DOHH2 (cell line): ENCODE measurements around the gene HTR2C.

Experiments
- H3F3A ChIP-seq: fragments of 200-600 bp; sonication (generic), shearing (Covaris generic); 2 replicates; pipeline ENCODE4 v1.6.0; 2016; ENCODE audit warnings: antibody characterized with exemption, mild to moderate bottlenecking; ENCODE audit not compliant: control insufficient read depth, insufficient read depth
- H3K27ac ChIP-seq: fragments of 200-600 bp; sonication (generic); 2 replicates; pipeline ENCODE4 v1.5.1; 2014; ENCODE audit warnings: low read depth, mild to moderate bottlenecking, low read length, moderate library complexity
- H3K27me3 ChIP-seq: fragments of 200-600 bp; sonication (generic); 2 replicates; pipeline ENCODE4 v1.6.1; 2014; ENCODE audit warnings: mild to moderate bottlenecking, low read length, mixed read lengths; ENCODE audit not compliant: control insufficient read depth
- H3K36me3 ChIP-seq: fragments of 200-600 bp; sonication (generic); 2 replicates; pipeline ENCODE4 v1.6.1; 2014; ENCODE audit warnings: mild to moderate bottlenecking, low read length, moderate library complexity, mixed read lengths; ENCODE audit not compliant: control insufficient read depth
- H3K4me1 ChIP-seq: fragments of 200-600 bp; sonication (generic); 2 replicates; pipeline ENCODE4 v1.6.1; 2014; ENCODE audit warnings: mild to moderate bottlenecking, low read length, mixed read lengths; ENCODE audit not compliant: control insufficient read depth
- H3K4me2 ChIP-seq: fragments of 200-600 bp; sonication (generic); 2 replicates; pipeline ENCODE4 v1.6.0; 2014; ENCODE audit warnings: mild to moderate bottlenecking, low read length, moderate library complexity
- H3K4me3 ChIP-seq: fragments of 200-600 bp; sonication (generic); 2 replicates; pipeline ENCODE4 v1.5.1; 2014; ENCODE audit warnings: mild to moderate bottlenecking, low read length, mixed read lengths
- H3K79me2 ChIP-seq: fragments of 200-600 bp; sonication (generic); 2 replicates; pipeline ENCODE4 v1.6.1; 2014; ENCODE audit warnings: mild to moderate bottlenecking, low read length, mixed read lengths; ENCODE audit not compliant: control insufficient read depth
- H3K9me2 ChIP-seq: fragments of 200-600 bp; sonication (generic); replicated peaks from 2 replicates; pipeline ENCODE4 v1.6.1; 2014; ENCODE audit warnings: mild to moderate bottlenecking, low read length, mixed read lengths; ENCODE audit not compliant: control insufficient read depth
- H3K9me3 ChIP-seq: fragments of 200-600 bp; sonication (generic); 2 replicates; pipeline ENCODE4 v1.6.1; 2014; ENCODE audit warnings: antibody characterized with exemption, low read length, mixed read lengths; ENCODE audit not compliant: control insufficient read depth, insufficient read depth
- H4K20me1 ChIP-seq: fragments of 200-600 bp; sonication (generic); 2 replicates; pipeline ENCODE4 v1.6.0; 2014; ENCODE audit warnings: low read depth, mild to moderate bottlenecking, antibody characterized with exemption, low read length, moderate library complexity; ENCODE audit not compliant: control insufficient read depth, insufficient read depth
- EZH2phosphoT487 ChIP-seq: fragments of 200-600 bp; sonication (generic); IDR thresholded peaks from 2 replicates; pipeline ENCODE4 v1.6.1; 2017; ENCODE audit warnings: borderline replicate concordance, mild to moderate bottlenecking, antibody characterized with exemption, low read length, moderate library complexity, mixed read lengths
- TF ChIP-seq, protein P1 (sequence below): fragments of 200-600 bp; sonication (generic); IDR thresholded peaks from one replicate; pipeline ENCODE4 v1.5.1; 2014; ENCODE audit warnings: antibody characterized with exemption, mild to moderate bottlenecking, low read depth, low read length; ENCODE audit not compliant: poor library complexity, severe bottlenecking

HTR2C gene

DNA sequence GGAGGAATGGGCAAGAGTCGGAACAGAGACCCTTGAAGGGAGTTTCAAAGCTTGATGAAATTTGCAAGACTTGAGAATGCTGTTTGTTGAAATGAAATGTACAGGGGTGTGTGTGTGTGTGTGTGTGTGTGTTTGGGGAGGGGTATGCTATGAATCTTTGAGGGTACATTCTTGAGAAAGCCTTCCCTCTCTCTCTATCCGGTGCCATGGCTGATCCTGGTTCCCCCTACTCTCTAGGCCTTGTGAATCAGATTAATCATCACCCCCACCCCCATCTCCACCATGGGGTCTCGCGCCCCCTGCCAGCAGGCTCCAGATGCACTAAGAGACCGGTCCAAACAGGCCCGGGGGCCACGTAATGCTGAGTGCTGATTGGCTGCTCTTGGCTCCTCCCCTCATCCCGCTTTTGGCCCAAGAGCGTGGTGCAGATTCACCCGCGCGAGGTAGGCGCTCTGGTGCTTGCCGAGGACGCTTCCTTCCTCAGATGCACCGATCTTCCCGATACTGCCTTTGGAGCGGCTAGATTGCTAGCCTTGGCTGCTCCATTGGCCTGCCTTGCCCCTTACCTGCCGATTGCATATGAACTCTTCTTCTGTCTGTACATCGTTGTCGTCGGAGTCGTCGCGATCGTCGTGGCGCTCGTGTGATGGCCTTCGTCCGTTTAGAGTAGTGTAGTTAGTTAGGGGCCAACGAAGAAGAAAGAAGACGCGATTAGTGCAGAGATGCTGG is at the start of gene HTR2C:
TSS of gene HTR2C (plus strand) at position 441 of the 729 bp plus-strand sequence. CDS start 142,851 bp downstream, outside the sequence.
- no peak within 1 kb of the TSS for H3K27ac ChIP-seq
- H3K9me2 ChIP-seq: no peaks in the 10 kb centered on the region
- H3K4me2 ChIP-seq: no peak within 1 kb of the TSS
- no peaks in the 10 kb centered on the region for H3K36me3 ChIP-seq
- no peaks in the 10 kb centered on the region for H3K79me2 ChIP-seq
- no peaks in the 10 kb centered on the region for H4K20me1 ChIP-seq
- no peaks in the 10 kb centered on the region for H3K27me3 ChIP-seq
- TF ChIP-seq, protein P1, sequence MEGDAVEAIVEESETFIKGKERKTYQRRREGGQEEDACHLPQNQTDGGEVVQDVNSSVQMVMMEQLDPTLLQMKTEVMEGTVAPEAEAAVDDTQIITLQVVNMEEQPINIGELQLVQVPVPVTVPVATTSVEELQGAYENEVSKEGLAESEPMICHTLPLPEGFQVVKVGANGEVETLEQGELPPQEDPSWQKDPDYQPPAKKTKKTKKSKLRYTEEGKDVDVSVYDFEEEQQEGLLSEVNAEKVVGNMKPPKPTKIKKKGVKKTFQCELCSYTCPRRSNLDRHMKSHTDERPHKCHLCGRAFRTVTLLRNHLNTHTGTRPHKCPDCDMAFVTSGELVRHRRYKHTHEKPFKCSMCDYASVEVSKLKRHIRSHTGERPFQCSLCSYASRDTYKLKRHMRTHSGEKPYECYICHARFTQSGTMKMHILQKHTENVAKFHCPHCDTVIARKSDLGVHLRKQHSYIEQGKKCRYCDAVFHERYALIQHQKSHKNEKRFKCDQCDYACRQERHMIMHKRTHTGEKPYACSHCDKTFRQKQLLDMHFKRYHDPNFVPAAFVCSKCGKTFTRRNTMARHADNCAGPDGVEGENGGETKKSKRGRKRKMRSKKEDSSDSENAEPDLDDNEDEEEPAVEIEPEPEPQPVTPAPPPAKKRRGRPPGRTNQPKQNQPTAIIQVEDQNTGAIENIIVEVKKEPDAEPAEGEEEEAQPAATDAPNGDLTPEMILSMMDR: no peak
- no peak for TF ChIP-seq EZH2phosphoT487
- H3K9me3 ChIP-seq: no peaks in the 10 kb centered on the region
- H3F3A ChIP-seq: no peaks in the 10 kb centered on the region
- H3K4me3 ChIP-seq: no peak within 1 kb of the TSS
- H3K4me1 ChIP-seq: no peaks in the 10 kb centered on the region

- H3F3A ChIP-seq: no peaks in the 10 kb centered on the region
- TF ChIP-seq EZH2phosphoT487: no peak
- TF ChIP-seq, protein P1: no peak
- no peaks in the 10 kb centered on the region for H3K79me2 ChIP-seq
- no peak overlapping the region for H3K4me3 ChIP-seq
- H3K27me3 ChIP-seq: no peaks in the 10 kb centered on the region
- no peaks in the 10 kb centered on the region for H4K20me1 ChIP-seq
- no peaks in the 10 kb centered on the region for H3K4me1 ChIP-seq
- H3K9me3 ChIP-seq: no peaks in the 10 kb centered on the region
- no peak overlapping the region for H3K4me2 ChIP-seq
- no peaks in the 10 kb centered on the region for H3K9me2 ChIP-seq
- H3K36me3 ChIP-seq: no peaks in the 10 kb centered on the region
- H3K27ac ChIP-seq: no peak overlapping the region
Observed at GRCh38 chrX:114580336-114580735, 3.5 kb upstream of the HTR2C start.

DNA sequence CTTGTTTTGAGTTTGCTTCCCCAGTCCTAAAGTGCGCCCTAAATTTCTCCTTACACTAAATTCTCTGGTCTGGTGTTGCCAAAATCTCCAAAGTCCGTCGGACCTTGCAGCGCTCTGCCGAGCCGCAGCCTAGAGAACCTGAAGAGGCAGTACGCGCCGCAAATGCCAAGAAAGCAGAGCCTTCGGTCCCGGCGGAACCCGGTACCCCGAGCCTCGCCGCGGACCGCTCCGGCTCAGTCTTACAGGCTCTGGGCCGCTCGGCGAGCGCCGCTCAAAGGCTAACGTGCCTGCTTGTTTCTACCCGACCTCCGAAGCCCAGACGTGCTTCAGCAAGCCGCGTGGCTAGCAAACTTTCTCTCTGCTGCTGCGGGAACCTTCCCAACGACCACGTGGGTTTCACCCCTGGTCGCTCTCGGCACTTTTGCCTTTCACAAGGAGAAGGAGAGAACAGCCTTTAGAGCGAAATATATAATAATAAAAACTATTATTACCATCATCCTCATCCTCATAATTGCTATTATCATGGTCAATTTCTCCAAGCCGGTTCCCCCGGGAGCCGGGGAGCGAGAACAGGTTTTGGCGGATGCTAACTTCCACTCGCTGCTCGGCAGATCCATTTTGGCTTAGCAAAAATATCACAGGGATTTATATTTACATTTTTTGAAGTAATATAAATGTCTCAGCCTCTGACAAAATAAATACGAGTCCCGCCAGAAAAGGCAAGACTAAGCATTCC is 2.2 kb upstream of the HTR2C start:
- no peaks in the 10 kb centered on the region for H3K4me1 ChIP-seq
- no peaks in the 10 kb centered on the region for H3F3A ChIP-seq
- H3K79me2 ChIP-seq: no peaks in the 10 kb centered on the region
- no peak overlapping the region for H3K27ac ChIP-seq
- no peaks in the 10 kb centered on the region for H3K36me3 ChIP-seq
- TF ChIP-seq, protein P1: no peak
- no peak for TF ChIP-seq EZH2phosphoT487
- no peaks in the 10 kb centered on the region for H3K9me2 ChIP-seq
- H3K9me3 ChIP-seq: no peaks in the 10 kb centered on the region
- H3K4me3 ChIP-seq: no peak overlapping the region
- no peak overlapping the region for H3K4me2 ChIP-seq
- no peaks in the 10 kb centered on the region for H3K27me3 ChIP-seq
- H4K20me1 ChIP-seq: no peaks in the 10 kb centered on the region
